GM12873 (cell line): ENCODE results near the gene ZEB2.

Source experiments
- TF ChIP-seq, protein P1 (sequence below): IDR thresholded peaks from 2 replicates; pipeline ENCODE4 v1.5.1; 2012; ENCODE audit warnings: low read depth, mild to moderate bottlenecking, moderate library complexity, low read length, control low read depth; ENCODE audit not compliant: insufficient read depth; ENCODE audit errors: missing control alignments

The ZEB2 gene

DNA sequence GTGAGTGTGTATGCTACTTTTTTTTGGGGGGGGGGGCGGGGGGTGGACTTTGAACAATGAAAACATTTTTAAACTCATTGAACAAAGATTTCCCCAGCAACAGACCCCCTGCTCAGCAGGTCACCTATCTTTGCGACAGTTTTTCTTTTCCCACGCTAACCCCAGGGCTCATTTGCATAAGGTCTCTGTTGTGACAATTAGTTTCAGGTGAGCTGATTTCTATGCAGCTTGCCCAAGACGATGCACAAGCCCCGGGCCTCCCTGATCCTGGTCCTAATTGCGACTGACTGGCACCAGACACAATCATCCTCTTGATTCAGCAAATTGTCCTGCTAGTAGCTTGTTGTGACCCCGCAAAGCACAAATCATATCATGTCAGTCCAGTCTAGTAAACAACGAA, 40.3 kb downstream of the ZEB2 start:
- TF ChIP-seq, protein P1, sequence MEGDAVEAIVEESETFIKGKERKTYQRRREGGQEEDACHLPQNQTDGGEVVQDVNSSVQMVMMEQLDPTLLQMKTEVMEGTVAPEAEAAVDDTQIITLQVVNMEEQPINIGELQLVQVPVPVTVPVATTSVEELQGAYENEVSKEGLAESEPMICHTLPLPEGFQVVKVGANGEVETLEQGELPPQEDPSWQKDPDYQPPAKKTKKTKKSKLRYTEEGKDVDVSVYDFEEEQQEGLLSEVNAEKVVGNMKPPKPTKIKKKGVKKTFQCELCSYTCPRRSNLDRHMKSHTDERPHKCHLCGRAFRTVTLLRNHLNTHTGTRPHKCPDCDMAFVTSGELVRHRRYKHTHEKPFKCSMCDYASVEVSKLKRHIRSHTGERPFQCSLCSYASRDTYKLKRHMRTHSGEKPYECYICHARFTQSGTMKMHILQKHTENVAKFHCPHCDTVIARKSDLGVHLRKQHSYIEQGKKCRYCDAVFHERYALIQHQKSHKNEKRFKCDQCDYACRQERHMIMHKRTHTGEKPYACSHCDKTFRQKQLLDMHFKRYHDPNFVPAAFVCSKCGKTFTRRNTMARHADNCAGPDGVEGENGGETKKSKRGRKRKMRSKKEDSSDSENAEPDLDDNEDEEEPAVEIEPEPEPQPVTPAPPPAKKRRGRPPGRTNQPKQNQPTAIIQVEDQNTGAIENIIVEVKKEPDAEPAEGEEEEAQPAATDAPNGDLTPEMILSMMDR, result no peak

DNA sequence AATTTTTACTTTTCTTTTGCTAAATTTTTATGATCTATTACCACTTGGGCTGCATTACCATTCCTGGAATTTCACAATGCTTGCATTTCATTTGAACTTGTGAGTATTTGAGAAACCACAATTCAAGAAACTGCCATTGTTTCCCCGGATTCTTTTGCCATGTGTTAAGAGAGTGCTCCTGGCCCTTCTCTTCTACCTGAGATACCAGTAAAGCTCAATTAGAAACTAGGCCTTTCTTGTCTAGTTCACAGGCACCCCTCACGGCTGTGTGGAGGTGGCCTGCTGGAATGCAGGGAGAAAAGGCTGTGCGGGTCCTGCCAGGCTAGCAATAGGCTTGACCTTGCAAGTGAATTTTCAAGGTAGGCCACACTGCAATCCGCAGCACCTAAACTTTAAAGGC, 40.8 kb downstream of the ZEB2 start:
- TF ChIP-seq, protein P1, result no peak

GRCh38 chr2:144477957-144478311, 42.0 kb downstream of the ZEB2 start:
- TF ChIP-seq, protein P1, result no peak

DNA sequence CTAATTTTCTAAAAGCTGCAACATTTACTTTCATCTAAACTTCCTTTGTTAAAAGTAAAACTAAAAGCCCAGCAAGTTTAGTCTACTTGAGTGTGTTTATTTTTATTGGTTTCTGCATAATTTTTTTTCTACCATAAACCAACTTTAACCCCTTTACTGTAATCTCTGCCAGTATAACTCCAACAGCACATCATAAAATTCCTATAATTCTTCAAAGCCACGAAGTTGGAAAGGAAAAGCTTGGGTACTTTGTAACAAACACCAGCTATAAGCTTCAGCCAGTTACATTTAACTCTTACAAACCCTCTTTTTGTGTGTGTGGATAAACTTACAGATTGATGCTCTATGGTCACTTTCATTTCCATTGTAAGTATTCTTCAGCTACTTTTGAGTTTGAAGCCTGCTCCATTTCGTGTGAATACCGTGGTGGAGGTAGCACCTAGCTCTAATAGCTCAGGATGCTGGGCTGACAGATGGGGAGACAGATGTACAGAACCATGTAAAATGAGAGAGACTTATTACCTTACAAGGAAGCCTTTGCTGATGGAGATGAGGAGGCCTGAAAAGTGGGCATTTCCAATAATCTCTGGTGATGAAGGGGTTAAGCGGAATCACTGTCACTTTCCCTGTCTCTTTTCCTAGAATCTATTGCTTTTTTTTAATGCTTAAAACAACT, 42.5 kb downstream of the ZEB2 start:
- TF ChIP-seq, protein P1, result no peak

DNA sequence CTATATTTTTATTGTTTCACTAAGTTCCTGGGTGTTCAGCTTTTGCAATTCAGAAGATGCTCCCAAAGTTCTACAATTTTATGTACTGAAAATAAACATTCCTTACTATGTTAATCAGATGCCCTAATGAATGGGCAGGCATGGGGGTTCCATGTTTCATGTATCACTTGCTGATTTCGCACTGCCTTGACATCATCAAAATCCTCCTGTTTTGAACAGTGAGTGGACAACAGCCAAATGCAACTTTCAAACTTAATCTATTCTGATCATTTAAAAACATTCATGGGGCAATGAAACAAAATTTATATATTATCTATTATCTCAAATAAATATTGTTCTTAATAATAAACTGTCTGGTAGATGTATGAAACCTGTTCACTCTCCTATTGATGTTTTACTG, 43.2 kb downstream of the ZEB2 start:
- TF ChIP-seq, protein P1, result no peak

DNA sequence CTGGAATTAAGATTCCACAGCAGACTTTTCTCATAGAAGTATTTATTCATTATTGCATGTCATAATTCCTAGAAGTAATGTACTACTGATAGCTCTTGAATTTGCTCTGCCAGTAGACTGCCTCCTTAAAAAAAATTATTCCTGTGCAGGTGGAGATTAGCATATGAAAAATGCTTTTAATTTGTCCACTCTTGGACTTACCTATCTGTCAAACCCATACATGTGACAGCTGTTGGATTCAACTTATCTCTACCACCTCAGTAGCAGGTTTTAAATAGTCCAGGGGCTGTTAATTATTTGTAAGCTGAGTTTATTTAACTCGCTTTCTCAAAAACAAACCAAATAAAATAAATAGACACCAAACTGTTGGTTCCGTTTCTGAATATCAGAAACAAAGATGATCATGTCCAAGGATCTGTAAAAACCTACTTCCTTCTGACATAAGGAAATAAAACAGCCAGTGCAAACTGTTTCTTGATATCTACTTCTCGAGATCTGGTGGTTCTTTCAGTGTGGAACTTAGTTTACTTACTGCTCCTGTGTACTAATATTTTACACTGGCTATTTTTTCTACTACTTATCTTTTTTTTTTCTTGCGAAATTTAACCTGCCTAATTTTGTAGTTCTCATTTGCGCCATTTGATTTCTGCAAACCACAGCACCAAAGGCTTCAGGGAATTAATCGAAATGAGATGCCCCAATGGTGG, 44.2 kb downstream of the ZEB2 start:
- TF ChIP-seq, protein P1, result no peak

DNA sequence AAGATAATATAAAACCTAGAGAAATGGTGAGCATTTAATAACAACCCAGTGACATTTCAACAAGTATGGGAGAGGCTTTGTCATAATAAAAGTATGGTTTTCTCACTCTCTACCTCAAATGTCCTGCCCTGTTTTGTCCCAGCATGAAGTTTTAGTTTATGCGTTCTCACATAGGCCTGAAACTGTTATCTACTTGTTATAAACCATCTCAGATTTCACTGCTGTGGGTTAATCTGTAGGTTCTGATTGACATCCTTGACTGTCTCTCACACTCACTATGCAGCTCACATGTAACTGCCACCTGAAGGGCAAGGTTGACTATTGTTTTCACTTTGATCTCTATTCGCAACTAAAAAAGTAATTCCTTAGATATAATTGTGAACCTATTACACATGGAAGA, 44.9 kb downstream of the ZEB2 start:
- TF ChIP-seq, protein P1, result no peak
